A673 (cell line): ENCODE measurements around the gene NHERF2. TPM values are rescaled to one million over a fixed set of nuclear protein-coding genes. Genes with fewer than 3 reads are reported as not detected.

Experiments used
- BruUV-seq: library from RNA; stranded (reverse); fragments of 400-500 nt; replicated peaks from 2 replicates; lab custom pipeline; 2021; lab: Mats Ljungman, UMichigan
- CTCF ChIA-PET: fragments of 300-600 bp; sonication (Branson Sonifier 250); formaldehyde crosslinking; loops from one replicate; lab custom pipeline; 2022; ENCODE audit warnings: antibody characterized with exemption; lab: Charles Lee
- POLR2A ChIA-PET: fragments of 300-600 bp; sonication (Branson Sonifier 250); formaldehyde crosslinking; loops from one replicate; lab custom pipeline; 2022; ENCODE audit warnings: antibody characterized with exemption; ENCODE audit not compliant: low non-redundant PET; lab: Charles Lee
- DNase-seq: peaks from one replicate; pipeline ENCODE4 v3.0.0-alpha.2; 2015; ENCODE audit warnings: low spot score
- H3K27ac ChIP-seq: fragments of 200-600 bp; sonication (generic); 2 replicates; pipeline ENCODE4 v1.5.1; 2016; ENCODE audit warnings: mixed run types, low read depth, mild to moderate bottlenecking, mixed read lengths, antibody characterized with exemption, low read length; ENCODE audit not compliant: poor library complexity, severe bottlenecking
- H3K27me3 ChIP-seq: fragments of 200-600 bp; sonication (generic); replicated peaks from 2 replicates; pipeline ENCODE4 v1.6.1; 2017; ENCODE audit warnings: mixed run types, low read depth, mild to moderate bottlenecking, mixed read lengths, antibody characterized with exemption, low read length; ENCODE audit not compliant: insufficient read depth, poor library complexity
- H3K36me3 ChIP-seq: fragments of 200-600 bp; sonication (generic); 2 replicates; pipeline ENCODE4 v1.6.1; 2016; ENCODE audit warnings: mixed run types, mild to moderate bottlenecking, mixed read lengths, antibody characterized with exemption, low read length; ENCODE audit not compliant: insufficient read depth, poor library complexity, severe bottlenecking
- H3K4me1 ChIP-seq: fragments of 200-600 bp; sonication (generic); 2 replicates; pipeline ENCODE4 v1.6.1; 2017; ENCODE audit warnings: mixed run types, mild to moderate bottlenecking, mixed read lengths, antibody characterized with exemption, low read length; ENCODE audit not compliant: insufficient read depth, poor library complexity, severe bottlenecking
- H3K4me3 ChIP-seq: fragments of 200-600 bp; sonication (generic); 2 replicates; pipeline ENCODE4 v1.5.1; 2016; ENCODE audit warnings: low read depth, mixed run types, mild to moderate bottlenecking, mixed read lengths, low read length; ENCODE audit not compliant: poor library complexity, severe bottlenecking
- H3K9me3 ChIP-seq: fragments of 200-600 bp; sonication (generic); 2 replicates; pipeline ENCODE4 v1.6.1; 2016; ENCODE audit warnings: mixed run types, low read depth, mild to moderate bottlenecking, mixed read lengths, antibody characterized with exemption, low read length; ENCODE audit not compliant: poor library complexity, severe bottlenecking
- CTCF ChIP-seq: fragments of 300-800, 200-600 bp; sonication (generic); conservative IDR thresholded peaks from 2 replicates; pipeline ENCODE4 v1.5.1; 2017; ENCODE audit warnings: low read depth, mild to moderate bottlenecking, antibody characterized with exemption, low read length, moderate library complexity, mixed read lengths
- EZH2 ChIP-seq: fragments of 200-600 bp; sonication (generic); IDR thresholded peaks from 2 replicates; pipeline ENCODE4 v1.6.1; 2017; ENCODE audit warnings: borderline replicate concordance, low read depth, mild to moderate bottlenecking, mixed read lengths, antibody characterized with exemption, low read length; ENCODE audit not compliant: poor library complexity, severe bottlenecking
- intact Hi-C: fragments of 100-400 bp; cut with micrococcal nuclease; formaldehyde crosslinking; loops from one replicate; pipeline ENCODE4 v1.10.0; 2022; ENCODE audit not compliant: unreplicated experiment
- total RNA-seq: library from RNA; stranded (reverse); gene quantifications from 2 replicates; pipeline ENCODE4 v1.2.3, GENCODE V29; 2021

The NHERF2 gene
- total RNA-seq, 1 experiment from 2014 or later, result 19.5 TPM

DNA sequence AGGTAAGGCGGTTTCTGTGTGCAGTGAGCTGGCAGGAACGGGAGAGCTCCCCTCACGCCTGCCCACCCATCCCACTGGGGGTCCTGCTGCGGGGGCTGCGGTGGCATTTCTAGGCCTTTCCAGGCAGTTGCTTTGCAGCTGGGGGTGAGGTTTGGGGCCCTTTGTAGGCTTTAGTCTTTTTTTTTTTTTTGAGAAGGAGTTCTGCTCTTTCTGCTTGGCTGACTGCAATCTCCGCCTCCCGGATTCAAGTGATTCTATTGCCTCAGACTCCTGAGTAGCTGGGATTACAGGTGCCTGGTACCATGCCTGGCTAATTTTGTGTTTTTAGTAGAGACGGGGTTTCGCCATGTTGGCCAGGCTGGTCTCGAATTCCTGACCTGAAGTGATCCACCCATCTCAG is 32.2 kb downstream of the NHERF2 start:
- CTCF ChIA-PET, result no interaction called here
- Histone ChIP-seq H3K4me3 (no peak overlapping the region), H3K27me3 (no peaks in the 10 kb centered on the region), H3K36me3 (no peaks in the 10 kb centered on the region), H3K4me1 (no peaks in the 10 kb centered on the region), H3K9me3 (no peaks in the 10 kb centered on the region), H3K27ac (no peak overlapping the region)
- POLR2A ChIA-PET, result interaction anchor here (0.6 kb wide), 1 partner anchor 10 kb away, joined by 4 read pairs; no protein-coding TSS in a partner anchor
- TF ChIP-seq EZH2, result no peak
- no peak for TF ChIP-seq CTCF
- intact Hi-C loops, result no loop called here
- no peak for DNase-seq
- no TSS peak for BruUV-seq

DNA sequence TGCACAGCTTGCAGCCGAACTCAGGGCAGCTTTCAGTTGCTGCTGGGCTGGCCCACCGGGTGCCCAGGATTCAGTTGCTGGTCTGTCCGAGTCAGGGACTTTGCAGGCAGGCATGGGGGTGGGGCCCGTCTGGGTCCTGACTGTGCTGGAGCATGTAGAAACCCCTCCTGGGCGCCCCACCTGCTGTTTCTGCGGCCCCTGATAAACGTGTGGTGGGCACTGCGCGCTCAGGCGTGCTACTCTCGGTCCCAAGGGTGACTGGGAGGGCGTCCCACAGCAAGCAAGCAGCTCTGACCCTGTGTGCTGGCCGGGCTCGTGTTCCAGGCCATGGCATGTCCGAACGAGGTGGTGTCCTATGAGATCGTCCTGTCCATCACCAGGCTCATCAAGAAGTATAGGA is 33.6 kb downstream of the NHERF2 start:
- no TSS peak for BruUV-seq
- ChIA-PET POLR2A (no interaction called here), CTCF (no interaction called here)
- no peak for TF ChIP-seq EZH2
- TF ChIP-seq CTCF, result no peak
- Histone ChIP-seq H3K9me3 (no peaks in the 10 kb centered on the region), H3K27me3 (no peaks in the 10 kb centered on the region), H3K27ac (no peak overlapping the region), H3K4me1 (no peaks in the 10 kb centered on the region), H3K36me3 (no peaks in the 10 kb centered on the region), H3K4me3 (no peak overlapping the region)
- no peak for DNase-seq
- intact Hi-C loops, result no loop called here

DNA sequence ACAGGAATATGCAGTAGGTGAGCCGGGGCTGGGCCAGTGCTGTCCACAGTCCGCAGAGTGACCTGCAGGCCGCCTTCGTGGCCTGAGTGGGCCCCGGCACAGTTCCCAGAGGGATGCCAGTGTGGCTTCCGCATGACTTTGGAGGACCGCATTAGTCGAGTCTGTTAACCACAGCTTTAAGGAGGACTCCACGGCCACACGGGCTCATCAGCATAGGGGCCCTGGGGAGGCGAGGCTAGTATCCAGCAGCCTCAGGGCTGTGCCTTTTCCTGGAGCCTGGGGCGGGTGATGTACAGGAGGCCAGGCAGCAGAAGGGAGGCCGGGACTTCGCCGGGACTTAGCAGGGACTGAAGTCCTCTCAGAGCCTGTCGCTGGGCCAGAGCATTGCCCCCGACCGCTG is 34.3 kb downstream of the NHERF2 start:
- POLR2A ChIA-PET, result no interaction called here
- Histone ChIP-seq H3K4me1 (no peaks in the 10 kb centered on the region), H3K27ac (no peak overlapping the region), H3K4me3 (no peak overlapping the region), H3K27me3 (no peaks in the 10 kb centered on the region), H3K9me3 (no peaks in the 10 kb centered on the region), H3K36me3 (peaks cover 2% of the 10 kb centered on the region)
- intact Hi-C loops, result no loop called here
- no TSS peak for BruUV-seq
- TF ChIP-seq CTCF, result no peak
- TF ChIP-seq EZH2, result no peak
- CTCF ChIA-PET, result no interaction called here
- DNase-seq, result no peak
